ENCODE data around the gene CDK19.

Gene CDK19

GRCh38 chr6:110646951-110647910, 168.0 kb downstream of the CDK19 start:
- DNase-seq (ENCODE audit: low read depth): no peak
- TF ChIP-seq CTCF (IDR thresholded peaks at IDR 0.05; ENCODE audit: insufficient read depth, low read depth, low read length, missing control alignments): peak; percentile 21
- no peak overlapping the region for H3K4me3 ChIP-seq (ENCODE audit: low read length)

GRCh38 chr6:110646419-110646698, 168.9 kb downstream of the CDK19 start:
- no peak overlapping the region for H3K4me3 ChIP-seq (ENCODE audit: low read length)
- DNase-seq (ENCODE audit: low read depth): no peak
- no peak for TF ChIP-seq CTCF (IDR thresholded peaks at IDR 0.05; ENCODE audit: insufficient read depth, low read depth, low read length, missing control alignments)

GRCh38 chr6:110645685-110646418, 169.4 kb downstream of the CDK19 start:
- no peak overlapping the region for H3K4me3 ChIP-seq (ENCODE audit: low read length)
- DNase-seq (ENCODE audit: low read depth): no peak
- no peak for TF ChIP-seq CTCF (IDR thresholded peaks at IDR 0.05; ENCODE audit: insufficient read depth, low read depth, low read length, missing control alignments)

GRCh38 chr6:110643175-110643574, 172.1 kb downstream of the CDK19 start:
- DNase-seq (ENCODE audit: low read depth): no peak
- TF ChIP-seq CTCF (IDR thresholded peaks at IDR 0.05; ENCODE audit: insufficient read depth, low read depth, low read length, missing control alignments): no peak
- no peak overlapping the region for H3K4me3 ChIP-seq (ENCODE audit: low read length)

GRCh38 chr6:110642711-110643110, 172.6 kb downstream of the CDK19 start:
- DNase-seq (ENCODE audit: low read depth): no peak
- no peak for TF ChIP-seq CTCF (IDR thresholded peaks at IDR 0.05; ENCODE audit: insufficient read depth, low read depth, low read length, missing control alignments)
- no peak overlapping the region for H3K4me3 ChIP-seq (ENCODE audit: low read length)

- TF ChIP-seq CTCF (IDR thresholded peaks at IDR 0.05; ENCODE audit: insufficient read depth, low read depth, low read length, missing control alignments): no peak
- DNase-seq (ENCODE audit: low read depth): no peak
- no peak overlapping the region for H3K4me3 ChIP-seq (ENCODE audit: low read length)
Observed at GRCh38 chr6:110636781-110637180, 178.5 kb downstream of the CDK19 start.

Measured in epithelial cell of esophagus (primary cell).